Right lobe of liver (tissue), 6 donors: ENCODE measurements around the gene PLCL2. TPM values are rescaled to one million over a fixed set of nuclear protein-coding genes. Genes with fewer than 3 reads are reported as not detected.
A peak's percentile ranks its signal among the peaks of the same experiment; 100 is the strongest.

Experiments
- ATAC-seq, 4 donors: fragments of 200-7000 bp; cut with Tn5 transposase; one replicate each; pipeline ENCODE4 v1.9.1; 2020; ENCODE audit warnings: mild to moderate bottlenecking in 4 of 4, moderate library complexity in 4 of 4
- DNase-seq, 3 donors: peaks; one replicate each; pipeline ENCODE4 v3.0.0-alpha.2; 2020
- H3K27ac ChIP-seq, 3 donors: fragments of 200-600 bp; one replicate each; pipeline ENCODE4 v1.8.0; 2022
- H3K27me3 ChIP-seq, 2 donors: fragments of 200-600 bp; one replicate each; pipeline ENCODE4 v1.8.0; 2022
- H3K36me3 ChIP-seq, 4 donors: fragments of 200-600 bp; sonication (generic) in 1 of 4; one replicate each; pipeline versions ENCODE4 v1.5.1 to v1.8.0; 2017 to 2022; ENCODE audit warnings: control low read depth in 1 of 4
- H3K4me1 ChIP-seq, 4 donors: fragments of 200-600 bp; sonication (generic) in 1 of 4; one replicate each; pipeline versions ENCODE4 v1.5.1 to v1.8.0; 2017 to 2022; ENCODE audit warnings: control low read depth in 1 of 4
- H3K4me3 ChIP-seq, 3 donors: fragments of 200-600 bp; one replicate each; pipeline ENCODE4 v1.8.0; 2022
- H3K9me3 ChIP-seq, 4 donors: fragments of 200-600 bp; sonication (generic) in 1 of 4; one replicate each; pipeline versions ENCODE4 v1.5.1 to v1.8.0; 2017 to 2022; ENCODE audit warnings: control low read depth in 1 of 4
- CTCF ChIP-seq, 4 donors: fragments of 200-600 bp in 3 of 4; fragments of 450-650 bp in 1 of 4; IDR thresholded peaks; one replicate each; pipeline versions ENCODE4 v1.5.1 to v1.8.0; 2016 to 2022; ENCODE audit warnings: antibody characterized with exemption in 4 of 4, mild to moderate bottlenecking in 2 of 4
- POLR2A ChIP-seq: fragments of 450-650 bp; IDR thresholded peaks from one replicate; pipeline ENCODE4 v1.6.1; 2017; ENCODE audit warnings: antibody characterized with exemption, mild to moderate bottlenecking
- WGBS: methylation state at CpG from one replicate; pipeline ENCODE4 v1.1.6; 2018; ENCODE audit warnings: low coverage, low lambda C conversion rate; ENCODE audit not compliant: insufficient coverage; ENCODE audit errors: missing lambda C conversion rate; 5-methylcytosine and 5-hydroxymethylcytosine counted together
- intact Hi-C, 2 donors: fragments of 100-400 bp; cut with DNase I; formaldehyde crosslinking; loops; one replicate each; pipeline versions ENCODE4 v1.11.2 to v1.14.1; 2022
- total RNA-seq, 6 experiments: library from RNA; depleted of rRNA in 2 of 6; stranded (reverse); fragments of >200 nt in 2 of 6; fragmentation: NEBNext Ultra II Directional in 3 of 6; extraction: Animal tissue kit (Norgen Biotek cat#: 25700) in 3 of 6; gene quantifications; one replicate each; pipeline versions ENCODE4 v1.1.0 to v1.2.4, GENCODE V29; 2016 to 2023
- donor health status: DM: no; HTN: yes; CAD: no.
- donor health status: DM: no; HTN: no; CAD: no.
- donor health status: DM: no; HTN: no; CAD: no.
- donor health status: DM: no; HTN: yes; CAD: no.
- donor health status: DM: no; HTN: yes; CAD: no.

The PLCL2 gene
- total RNA-seq, 6 experiments from 2014 or later, result 4.6 to 8.2 (median 6.9) TPM

GRCh38 chr3:17074559-17074958, 189.8 kb downstream of the PLCL2 start:
- Histone ChIP-seq H3K27ac (no peak overlapping the region), H3K4me1 (peaks cover 0 to 4% (median 0%) of the 10 kb centered on the region in 4 donors), H3K4me3 (no peak overlapping the region), H3K36me3 (no peaks in the 10 kb centered on the region), H3K9me3 (no peaks in the 10 kb centered on the region), H3K27me3 (no peaks in the 10 kb centered on the region)
- WGBS, result 100% methylated on average over 1 of the region's 1 CpG
- intact Hi-C loops, result no loop called here
- TF ChIP-seq POLR2A (no peak), CTCF (IDR thresholded peaks at IDR 0.05) (no peak)
- ATAC-seq (no peak), DNase-seq (no peak)

GRCh38 chr3:17075358-17075757, 190.6 kb downstream of the PLCL2 start:
- Histone ChIP-seq H3K4me3 (no peak overlapping the region), H3K9me3 (no peaks in the 10 kb centered on the region), H3K36me3 (no peaks in the 10 kb centered on the region), H3K27ac (no peak overlapping the region), H3K27me3 (no peaks in the 10 kb centered on the region), H3K4me1 (peaks cover 0 to 2% (median 0%) of the 10 kb centered on the region in 4 donors)
- TF ChIP-seq CTCF (IDR thresholded peaks at IDR 0.05) (no peak), POLR2A (no peak)
- 90% methylated on average over 1 of the region's 1 CpG for WGBS
- no peak for ATAC-seq
- no peak for DNase-seq
- intact Hi-C loops, result no loop called here

GRCh38 chr3:17075907-17076306, 191.2 kb downstream of the PLCL2 start:
- Histone ChIP-seq H3K27ac (no peak overlapping the region), H3K36me3 (no peaks in the 10 kb centered on the region), H3K4me1 (no peaks in the 10 kb centered on the region), H3K4me3 (no peak overlapping the region), H3K9me3 (no peaks in the 10 kb centered on the region), H3K27me3 (no peaks in the 10 kb centered on the region)
- intact Hi-C loops, result no loop called here
- TF ChIP-seq CTCF (IDR thresholded peaks at IDR 0.05) (no peak), POLR2A (no peak)
- no peak for DNase-seq
- WGBS, result 100% methylated on average over 1 of the region's 1 CpG
- no peak for ATAC-seq

- intact Hi-C loops, result no loop called here
- Histone ChIP-seq H3K4me1 (no peaks in the 10 kb centered on the region), H3K36me3 (no peaks in the 10 kb centered on the region), H3K9me3 (no peaks in the 10 kb centered on the region), H3K27ac (no peak overlapping the region), H3K4me3 (no peak overlapping the region), H3K27me3 (no peaks in the 10 kb centered on the region)
- peak in 1 of 4 donors; percentile 23 for ATAC-seq
- TF ChIP-seq CTCF (IDR thresholded peaks at IDR 0.05), result no peak
- no peak for TF ChIP-seq POLR2A
- no peak for DNase-seq
- 55% methylated on average over 4 of the region's 4 CpGs for WGBS
Measured at GRCh38 chr3:17076940-17077605, 192.3 kb downstream of the PLCL2 start.
